Measurements from ENCODE around the gene FGR.
"Not testable (repeated sequence)": the region's sequence is repeated elsewhere in the genome, so short reads cannot be mapped to it uniquely, and the experiment has no call there.

The FGR gene

DNA sequence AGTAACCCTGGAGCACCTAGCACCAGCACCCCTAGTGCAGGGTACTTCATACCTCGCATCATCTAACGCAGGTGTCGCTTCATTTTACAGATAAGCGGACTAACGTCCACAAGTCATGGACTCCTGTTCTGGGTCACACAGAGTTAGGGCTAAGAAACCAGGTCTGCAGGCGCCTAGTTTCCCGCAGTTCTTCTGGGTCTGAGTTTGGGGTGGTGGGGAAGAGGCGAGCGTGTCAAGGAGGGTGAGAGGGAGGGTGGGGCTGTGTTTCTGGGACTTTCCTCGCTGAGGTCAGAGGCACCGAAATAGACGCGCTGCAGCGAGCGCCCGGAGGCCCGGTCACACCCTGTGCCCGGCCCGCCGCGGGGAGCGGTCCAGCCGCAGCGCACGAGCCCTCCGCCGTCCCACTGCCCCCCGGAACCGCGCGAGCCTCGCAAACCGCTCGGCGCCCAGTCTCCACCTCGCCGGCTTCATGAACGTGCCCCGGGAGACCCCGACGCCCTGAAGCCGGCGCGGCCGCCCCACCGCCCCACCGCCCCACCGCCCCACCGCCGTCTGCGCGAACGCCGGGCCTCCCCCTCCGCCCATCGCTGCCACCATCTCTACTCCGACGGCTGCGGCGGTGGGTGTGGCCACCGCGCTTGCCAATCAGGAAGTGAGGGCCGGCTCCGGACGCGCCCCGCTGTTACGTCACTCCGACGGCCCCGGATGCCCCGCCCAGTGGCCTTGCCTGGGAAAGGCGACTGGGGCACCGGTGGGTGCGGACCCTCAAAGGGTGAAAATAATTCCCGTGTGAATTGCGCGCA, 24.7 kb upstream of the FGR start:
- DNase-seq (ENCODE audit: low spot score) = peak; percentile 90

DNA sequence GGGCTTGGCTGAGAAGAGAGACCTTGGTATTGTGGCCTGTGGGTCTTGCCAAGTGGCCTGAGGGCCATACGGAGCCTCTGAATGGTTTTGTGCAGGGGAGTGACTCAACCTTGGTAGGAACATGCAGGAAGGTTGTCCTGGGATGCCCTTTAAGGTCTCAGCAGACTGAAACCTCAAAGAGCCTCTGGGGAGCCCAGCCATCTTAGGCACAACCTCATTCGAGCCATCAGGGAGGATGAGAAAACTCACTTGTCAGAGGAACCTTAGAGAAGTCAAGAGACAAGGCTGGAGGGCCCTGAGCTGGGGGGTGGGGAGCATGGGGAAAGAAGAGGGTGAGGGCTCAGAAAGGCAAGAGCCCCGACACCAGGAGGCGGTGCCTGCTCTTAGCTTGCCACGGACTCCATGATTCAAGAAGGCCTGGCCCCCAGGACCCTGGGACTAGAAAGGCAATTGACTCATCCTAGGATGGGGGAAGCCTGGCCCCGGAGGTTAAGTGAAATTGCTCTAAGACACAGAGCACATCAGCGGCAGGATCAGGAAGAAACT, 24.0 kb upstream of the FGR start:
- peak; percentile 41 for DNase-seq (ENCODE audit: low spot score)

DNA sequence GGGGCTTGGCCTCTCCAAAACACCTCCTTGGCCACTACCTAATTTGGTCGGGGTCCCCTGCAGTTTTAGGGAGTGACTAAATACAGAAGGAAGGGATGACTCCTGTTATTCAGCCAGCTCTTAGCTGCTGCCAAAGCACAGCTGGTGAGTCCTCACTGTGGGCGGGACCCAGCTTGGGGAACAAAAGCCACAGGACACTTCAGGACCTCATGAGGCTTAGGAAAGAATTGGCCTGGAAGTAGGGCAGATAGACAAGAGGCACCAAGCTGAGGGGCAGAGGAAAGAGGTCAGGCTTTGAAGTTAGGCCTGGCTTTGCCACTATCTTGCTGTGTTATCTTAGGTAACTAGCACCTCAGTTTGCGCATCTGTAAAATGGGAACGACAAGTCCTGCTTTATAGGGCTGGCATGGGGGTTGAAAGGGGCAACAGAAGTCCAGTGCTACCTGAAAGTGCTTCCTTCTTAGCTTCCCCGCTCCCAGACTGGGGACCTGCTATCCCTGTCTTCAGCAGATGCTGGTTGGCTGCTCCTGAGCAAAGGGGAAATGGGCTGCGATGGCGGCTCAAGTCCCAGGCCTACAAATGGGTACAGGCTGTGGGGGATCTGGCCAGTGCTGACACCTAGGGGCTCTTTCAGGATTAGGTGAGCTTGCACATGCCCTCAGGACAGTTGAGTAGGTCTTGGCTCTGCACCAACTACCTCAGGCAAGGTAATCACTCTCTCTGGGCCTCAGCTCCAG, 21.3 kb upstream of the FGR start:
- DNase-seq (ENCODE audit: low spot score) = no peak

DNA sequence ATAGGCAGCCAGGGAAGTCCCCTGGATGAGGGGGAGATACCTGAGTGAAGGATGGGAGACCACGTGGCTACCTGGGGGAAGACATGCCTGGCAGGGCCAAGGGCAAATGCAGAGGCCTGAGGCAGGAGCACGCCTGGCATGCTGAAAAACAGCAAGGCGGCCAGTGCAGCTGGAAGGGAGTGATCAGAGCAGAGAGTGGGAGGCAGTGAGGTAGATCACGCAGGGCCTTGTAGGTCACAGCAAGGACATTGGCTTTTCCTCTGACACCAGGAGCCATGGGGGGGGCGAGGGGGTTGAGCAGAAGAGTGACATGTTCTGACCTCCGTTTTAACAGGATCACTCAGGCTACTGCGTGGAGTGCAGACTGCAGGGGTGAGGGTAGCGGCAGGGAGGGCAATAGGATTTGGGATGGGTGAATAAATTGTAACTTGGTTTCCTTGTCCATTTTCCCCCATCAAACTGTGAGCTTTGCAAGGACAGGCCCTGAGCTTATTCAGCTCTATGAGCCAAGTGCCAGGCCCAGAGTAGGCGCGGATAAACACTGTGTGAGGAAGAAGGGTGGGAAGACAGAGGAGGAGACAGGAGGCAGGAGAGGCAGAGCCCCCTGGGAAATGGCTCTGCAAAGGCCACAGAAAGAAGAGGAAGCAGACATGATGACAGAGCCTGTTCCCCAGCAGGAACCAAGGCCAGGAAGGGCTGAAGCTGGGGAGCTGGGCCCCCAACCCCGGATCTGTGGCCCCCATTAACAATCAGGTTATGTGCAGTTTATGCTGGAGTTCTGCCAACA, 20.4 kb upstream of the FGR start:
- DNase-seq (ENCODE audit: low spot score) = no peak

DNA sequence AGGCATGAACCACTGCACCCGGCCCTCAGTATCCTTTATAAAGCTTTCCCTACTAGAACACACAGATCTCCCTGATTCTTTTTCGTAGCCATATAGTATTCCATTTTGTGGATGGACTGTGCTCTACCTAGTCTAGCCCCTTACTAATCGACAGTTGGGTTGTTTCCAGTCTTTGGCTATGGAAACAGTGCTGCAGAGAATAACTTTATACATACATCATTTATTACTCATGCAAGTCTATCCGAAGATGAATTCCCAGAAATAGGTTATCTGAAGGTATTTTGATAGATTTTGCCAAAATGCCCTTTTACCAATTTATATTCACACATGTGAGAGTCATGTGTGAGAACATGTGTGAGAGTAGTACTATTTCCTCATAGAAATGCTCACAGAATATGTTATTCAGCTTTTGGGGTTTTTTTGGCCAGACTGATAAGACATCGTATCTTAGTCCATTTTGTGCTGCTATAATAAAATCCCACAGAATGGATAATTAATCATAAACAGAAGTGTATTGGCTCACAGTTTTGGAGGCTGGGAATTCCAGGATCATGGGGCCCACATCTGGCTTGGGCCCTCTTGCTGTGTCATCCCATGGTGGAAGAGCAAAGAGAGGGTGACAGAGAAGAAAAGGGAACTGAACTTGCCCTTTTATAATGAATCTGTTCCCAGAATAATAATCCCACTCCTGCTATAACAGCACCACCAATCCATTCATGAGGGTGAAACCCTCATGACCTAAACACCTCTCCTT, 17.3 kb upstream of the FGR start:
- no peak for DNase-seq (ENCODE audit: low spot score)

DNA sequence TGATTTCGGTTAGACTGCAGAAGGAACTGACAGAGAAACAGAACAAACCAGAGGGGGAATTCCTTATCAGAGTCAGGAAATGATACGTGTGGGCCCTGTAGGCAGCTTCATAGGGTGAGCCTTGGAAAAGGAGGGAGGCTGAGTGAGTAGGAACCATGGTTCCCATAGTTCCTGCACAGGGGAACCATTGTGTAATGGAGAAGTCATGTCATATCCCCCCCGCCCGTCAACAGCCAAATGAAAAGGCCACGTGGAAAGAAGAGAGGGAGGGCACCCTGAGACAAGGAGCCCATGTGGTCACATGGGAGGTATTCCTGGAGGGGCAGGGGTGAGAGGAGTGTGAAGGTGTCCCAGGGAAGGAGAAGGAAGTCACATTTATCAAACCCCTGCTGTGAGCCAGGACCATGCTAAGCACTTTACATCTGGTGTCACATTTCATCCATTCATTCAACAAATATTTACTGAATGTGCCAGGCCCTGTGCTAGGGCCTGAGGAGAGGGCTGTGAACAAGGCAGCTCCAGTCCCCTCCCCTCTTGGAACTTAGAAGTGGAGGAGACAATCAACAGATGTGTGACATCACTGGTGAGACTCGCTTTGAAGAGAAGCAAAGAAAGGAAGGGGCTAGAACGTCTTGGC, 15.7 kb upstream of the FGR start:
- no peak for DNase-seq (ENCODE audit: low spot score)

DNA sequence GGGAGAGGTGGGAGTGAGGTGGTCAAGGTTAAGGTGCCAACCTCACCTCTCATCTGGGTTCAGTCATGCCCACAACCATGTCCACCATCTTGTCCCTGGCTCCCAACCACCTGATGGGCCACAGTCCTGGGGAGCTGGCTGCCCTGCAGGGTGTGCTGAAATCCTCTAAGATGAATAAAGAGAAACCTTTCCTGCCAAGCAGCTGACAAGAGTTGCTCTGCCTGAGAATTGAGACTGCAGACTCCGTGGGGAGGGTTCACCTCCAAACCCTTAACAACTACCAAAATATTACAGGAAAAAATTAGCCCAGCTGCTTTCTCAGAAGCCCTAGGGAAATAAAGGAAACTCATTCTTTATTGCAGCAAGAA, 15.2 kb upstream of the FGR start:
- no peak for DNase-seq (ENCODE audit: low spot score)

DNA sequence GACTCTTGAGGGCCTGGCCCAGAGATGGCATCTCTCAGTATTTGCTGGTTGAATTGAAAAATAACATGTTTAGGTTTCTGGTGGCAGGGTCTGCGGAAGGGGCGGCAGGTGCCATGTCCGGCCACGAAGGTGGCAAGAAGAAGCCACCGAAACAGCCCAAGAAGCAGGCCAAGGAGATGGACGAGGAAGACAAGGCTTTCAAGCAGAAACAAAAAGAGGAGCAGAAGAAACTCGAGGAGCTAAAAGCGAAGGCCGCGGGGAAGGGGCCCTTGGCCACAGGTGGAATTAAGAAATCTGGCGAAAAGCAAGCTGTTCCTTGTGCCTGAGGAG, 14.3 kb upstream of the FGR start:
- DNase-seq (ENCODE audit: low spot score) = no peak

DNA sequence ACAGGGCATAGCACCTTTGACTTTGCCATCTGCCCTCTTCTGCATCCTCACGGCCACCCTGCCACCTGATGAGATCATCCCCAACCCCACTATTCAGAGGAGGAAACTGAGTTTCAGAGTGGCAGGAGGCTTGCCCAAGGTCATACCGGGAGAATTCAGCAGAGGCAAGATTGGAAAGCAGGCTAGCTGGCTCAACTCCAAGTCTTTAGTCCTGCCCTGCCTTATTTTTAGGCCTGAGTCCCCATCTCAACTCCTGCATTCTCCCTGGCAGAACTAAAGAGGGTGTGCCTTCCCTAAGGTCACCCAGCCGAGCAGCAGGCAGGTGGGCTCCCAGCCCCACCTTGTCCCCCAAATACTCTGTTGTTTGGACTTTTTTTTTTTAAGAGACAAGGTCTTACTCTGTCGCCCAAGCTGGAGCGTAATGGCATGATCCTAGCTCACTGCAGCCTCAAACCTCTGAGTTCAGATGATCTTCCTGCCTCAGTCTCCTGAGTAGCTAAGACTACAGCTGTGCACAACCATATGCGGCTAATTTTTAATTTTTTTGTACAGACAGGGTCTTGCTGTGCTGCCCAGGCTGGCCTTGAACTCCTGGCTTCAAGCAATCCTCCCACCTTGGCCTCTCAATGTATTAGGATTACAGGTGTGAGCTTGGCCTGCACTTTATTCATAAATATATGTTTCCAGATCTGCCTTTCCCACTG, 13.8 kb upstream of the FGR start:
- DNase-seq (ENCODE audit: low spot score) = no peak

DNA sequence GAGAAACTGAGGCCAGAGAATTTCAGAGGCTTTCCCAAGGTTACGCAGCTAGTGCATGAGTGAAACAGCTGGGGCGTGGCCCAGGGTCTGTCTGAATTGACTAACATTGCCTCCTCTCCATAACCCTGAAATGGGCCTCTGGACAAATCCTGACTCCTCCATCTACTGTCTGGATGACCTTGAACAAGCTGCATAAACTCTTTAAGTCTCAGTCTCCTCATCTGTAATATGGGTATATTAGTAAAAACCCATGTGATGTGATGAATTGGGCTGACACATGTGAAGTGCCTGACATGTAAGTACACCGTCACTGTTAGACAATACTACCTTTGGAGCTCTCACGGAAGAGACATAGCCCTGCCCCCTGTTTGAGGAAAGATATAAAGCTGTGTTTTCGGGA, 12.3 kb upstream of the FGR start:
- no peak for DNase-seq (ENCODE audit: low spot score)

DNA sequence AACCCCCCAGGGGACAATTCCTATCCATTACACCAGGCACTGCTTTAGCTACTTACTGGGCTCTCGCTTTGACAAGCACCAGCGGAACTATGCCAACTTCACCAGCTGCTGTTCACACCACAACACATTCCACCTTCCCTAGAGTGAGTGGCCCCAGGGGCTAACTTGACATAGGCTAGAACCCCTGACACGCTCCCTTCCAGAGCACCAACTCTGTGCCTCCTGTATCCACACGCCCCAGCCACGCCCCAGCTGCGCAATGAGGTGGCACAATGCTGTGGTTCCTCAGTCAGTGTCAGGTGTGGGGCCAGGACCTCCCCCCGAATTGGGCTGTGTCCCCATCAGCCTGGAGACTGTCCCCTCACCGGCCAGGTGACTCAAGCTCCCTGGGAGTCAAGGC, 11.7 kb upstream of the FGR start:
- DNase-seq (ENCODE audit: low spot score) = no peak

DNA sequence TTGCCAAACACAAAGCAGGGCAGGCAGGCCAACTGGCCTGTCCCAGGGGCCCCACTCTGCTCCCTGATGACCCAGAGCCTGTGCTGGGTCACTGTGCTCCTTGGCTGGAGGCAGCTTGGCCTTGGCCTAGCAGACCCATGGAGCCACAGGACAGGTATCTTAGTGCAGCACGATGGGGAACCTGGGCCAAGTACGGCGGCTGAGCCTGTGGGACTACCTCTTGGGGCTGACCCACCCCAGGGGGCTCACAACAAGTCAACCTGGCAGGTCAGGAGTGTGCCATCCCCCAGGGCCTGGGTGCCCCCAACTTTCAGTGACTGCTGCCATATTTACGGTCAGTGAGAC, 10.1 kb upstream of the FGR start:
- no peak for DNase-seq (ENCODE audit: low spot score)

DNA sequence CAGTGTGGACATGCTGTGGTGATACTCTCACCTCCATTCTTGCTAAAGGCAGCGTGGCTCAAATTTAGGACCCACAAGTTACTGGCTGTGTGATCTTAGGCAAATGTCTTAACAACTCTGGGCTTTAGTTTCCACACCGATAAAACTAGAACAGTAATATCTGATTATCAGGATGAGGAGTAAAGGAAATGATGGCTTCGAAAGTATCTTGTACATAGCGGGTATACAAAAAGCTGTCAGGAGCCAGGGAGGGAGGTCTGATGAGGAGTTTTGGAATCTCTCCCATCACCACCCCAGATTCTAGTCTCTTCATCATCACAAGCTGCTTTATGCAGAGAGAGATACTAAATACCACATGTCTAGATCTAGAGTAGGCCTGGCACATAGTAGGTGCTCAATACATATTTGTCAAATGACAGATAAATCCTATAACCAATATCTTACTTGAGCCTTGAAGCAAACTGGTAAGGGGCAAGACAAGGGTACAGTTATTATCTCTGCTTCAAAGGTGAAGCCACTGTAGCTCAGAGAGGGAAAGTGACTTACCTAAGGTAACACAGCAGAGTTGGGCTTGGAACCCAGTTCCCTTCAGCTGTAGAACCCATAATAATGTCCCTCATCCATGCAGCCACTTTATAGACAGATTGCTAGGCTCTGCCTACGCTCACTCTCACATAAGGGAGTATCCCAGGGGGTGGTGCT, 9.5 kb upstream of the FGR start:
- no peak for DNase-seq (ENCODE audit: low spot score)

DNA sequence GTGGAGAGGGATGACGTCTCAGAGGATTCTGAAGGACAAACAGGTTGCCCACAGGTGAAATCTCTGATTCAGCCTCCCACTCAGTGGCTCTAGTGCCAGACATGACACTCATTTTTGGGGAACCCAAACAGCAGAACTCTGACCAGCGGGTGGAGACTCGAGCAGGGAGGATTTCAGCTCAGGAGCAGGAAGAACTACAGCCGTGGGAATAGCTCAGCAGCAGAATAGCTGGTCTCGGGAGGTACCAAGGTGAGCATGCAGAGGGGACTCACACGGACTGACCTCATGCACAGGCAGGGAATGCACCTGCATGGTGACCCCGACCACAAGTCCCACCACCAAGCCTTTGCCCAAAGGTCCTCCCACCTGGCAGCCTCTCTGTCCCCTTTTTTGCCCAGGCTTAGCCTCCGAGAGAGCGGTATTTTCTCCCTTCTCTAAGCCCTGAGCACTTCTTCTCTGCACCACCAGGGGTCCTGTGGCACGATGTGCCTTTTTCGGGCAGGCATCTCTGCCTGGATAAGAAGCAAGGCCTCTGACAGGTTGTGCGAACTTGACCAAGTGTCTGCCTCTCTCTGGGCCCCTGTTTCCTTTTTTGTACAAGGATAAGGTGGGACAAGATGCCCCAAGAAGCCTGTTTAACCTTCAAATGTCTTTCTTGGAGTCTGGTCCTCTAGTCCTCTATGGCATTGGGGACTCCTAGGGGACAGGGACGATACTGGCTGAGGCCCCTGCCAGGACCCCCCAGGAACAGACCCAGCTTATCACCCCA, 8.8 kb upstream of the FGR start:
- DNase-seq (ENCODE audit: low spot score) = peak; percentile 69

DNA sequence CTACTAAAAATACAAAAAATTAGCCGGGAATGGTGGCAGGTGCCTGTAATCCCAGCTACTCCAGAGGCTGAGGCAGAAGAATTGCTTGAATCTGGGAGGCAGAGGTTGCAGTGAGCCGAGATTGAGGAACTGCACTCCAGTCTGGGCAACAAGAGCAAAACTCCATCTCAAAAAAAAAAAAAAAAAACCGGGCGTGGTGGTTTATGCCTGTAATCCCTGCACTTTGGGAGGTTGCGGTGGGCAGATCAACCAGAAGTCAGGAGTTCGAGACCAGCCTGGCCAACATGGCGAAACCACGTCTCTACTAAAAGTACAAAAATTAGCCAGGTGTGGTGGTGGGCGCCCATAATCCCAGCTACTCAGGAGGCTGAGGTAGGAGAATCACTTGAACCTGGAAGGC, 5.5 kb upstream of the FGR start:
- DNase-seq (ENCODE audit: low spot score) = not testable (repeated sequence)

DNA sequence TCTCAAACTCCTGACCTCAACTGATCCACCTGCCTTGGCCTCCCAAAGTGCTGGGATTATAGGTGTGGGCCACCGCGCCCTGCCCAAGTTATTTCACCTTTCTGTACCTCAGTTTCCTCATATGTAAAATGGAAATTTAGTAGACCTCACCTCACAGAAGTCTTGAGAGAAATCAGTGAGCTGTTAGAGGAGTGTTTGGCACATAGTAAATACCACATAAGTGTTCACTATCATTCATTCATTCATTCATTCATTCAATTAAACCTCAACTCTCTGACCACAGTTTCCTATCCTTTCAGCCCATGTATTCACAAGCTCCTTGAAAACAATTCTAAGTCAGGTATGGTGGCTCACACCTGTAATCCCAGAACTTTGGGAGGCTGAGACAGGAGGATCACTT, 3.8 kb upstream of the FGR start:
- DNase-seq (ENCODE audit: low spot score) = no peak

DNA sequence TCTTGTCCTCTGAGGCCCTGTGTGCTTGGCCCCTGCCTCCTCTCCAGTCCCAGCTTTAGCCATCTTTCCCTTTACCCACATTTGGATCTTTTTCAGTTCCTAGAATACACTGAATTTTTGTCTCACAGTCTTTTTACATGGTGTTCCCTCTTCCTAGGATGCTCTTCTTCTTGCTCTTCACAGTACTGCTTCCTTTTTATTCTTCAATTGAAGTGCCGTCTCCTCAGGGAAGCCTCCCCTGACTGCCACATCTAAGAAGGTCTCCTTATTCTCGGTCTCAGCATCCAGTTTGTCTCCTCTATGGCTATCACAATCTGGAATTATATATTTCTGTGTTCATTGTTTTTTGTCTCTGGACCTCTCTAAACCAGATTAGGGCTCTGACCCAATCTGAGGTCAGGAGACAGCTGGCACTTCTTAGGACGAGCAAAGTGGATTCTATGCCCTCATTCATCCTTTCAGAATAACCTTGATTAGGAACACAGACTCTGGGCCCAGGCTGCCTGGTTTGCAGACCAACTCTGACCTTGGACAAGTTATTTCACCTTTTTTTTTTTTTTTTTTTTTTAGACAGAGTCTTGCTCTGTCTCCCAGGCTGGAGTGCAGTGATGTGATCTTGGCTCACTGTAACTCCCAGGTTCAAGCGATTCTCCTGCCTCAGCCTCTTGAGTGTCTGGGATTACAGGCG, 3.2 kb upstream of the FGR start:
- DNase-seq (ENCODE audit: low spot score) = no peak

DNA sequence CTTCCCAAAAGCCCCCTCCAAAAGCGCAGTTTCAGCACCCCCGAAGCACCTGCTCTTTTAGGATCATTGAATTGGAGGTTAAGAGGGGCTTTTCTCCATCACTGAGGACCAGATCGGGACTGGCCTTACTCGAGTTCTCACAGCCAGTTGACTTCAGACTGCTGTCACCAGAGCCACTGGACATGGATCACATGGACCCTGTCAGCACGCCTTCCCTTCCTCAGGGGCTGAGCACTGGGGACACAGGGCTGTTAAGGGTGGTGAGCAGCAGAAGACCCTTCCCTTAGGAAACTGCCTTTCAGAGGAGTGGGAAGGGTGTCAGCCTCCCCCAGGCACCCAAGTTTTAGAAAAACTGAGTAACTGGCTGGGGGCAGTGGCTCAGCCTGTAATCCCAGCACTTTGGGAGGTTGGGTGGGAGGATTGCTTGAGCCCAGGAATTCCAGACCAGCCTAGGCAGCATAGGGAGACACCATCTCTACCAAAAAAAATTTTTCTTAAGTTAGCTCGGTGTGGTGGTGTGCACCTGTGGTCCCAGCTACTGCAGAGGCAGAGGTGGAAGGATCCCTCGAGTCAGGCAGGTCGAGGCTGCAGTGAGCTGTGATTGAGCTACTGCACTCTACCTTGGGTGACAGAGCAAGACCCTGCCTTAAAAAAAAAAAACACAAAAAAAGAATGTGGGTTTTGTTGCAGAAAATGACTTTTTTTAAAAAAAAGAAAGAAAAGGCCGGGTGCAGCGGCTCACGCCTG, 584 bp upstream of the FGR start:
- no peak for DNase-seq (ENCODE audit: low spot score)

Measured in germinal center (tissue), 1 donor.